Stimulated activated CD8-positive, alpha-beta memory T cell treated with anti-CD3 and anti-CD28 coated beads, Interleukin-7, amount 100 ng/mL, for 1 hour (primary cell): ENCODE results near the gene DCAF16.
"Not testable (repeated sequence)": the region's sequence is repeated elsewhere in the genome, so short reads cannot be mapped to it uniquely, and the experiment has no call there.

Experiments used
- DNase-seq, 2 donors: peaks; one replicate each; pipeline ENCODE4 v3.0.0-alpha.2; 2020; ENCODE audit warnings: low read depth in 2 of 2

DCAF16 gene

DNA sequence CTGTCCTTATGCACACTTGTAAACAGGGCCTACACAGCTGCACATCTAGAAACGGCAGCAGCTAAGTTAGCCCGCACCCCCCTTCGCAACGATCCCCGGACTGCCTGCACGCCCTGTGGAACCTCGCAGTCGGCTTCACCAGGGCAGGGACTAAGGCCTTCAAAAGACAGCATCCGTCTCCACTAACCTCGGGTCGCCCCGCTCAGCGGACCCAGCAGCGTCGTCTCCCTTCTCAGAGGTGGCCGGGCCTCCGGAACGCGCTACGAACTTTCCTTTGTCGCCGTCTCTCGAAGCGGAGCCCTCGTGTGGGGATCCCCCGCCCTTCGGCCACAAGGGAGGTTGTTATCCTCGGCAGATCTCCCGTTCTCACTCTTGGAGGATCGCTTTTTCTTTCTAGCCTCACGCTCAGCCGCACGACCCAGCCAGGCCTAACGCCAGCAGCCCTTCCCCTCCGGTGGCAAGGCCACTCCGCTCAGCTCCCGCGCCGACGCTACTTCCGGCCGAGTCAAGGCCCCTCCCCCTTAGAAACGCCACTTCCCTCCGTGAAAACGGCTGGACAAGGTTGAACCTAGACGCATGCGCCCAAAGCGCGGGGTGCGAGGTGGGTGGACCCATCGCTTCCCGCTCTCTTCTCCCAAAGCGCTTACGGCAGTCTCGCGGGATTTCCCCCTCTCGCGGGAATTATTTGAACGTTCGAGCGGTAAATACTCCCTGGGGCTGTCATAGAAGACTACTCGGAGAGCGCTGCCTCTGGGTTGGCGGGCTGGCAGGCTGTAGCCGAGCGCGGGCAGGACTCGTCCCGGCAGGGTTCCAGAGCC is at the start of gene DCAF16, which contains the start of gene NCAPG:
Gene DCAF16 (minus strand): TSS at position 498 of the 818 bp plus-strand sequence. CDS start 6,616 bp downstream, outside the sequence.
Gene NCAPG (plus strand): TSS at position 720 of the 818 bp plus-strand sequence. CDS start 99 bp downstream, outside the sequence.
- peak; percentile 98 to 99 for DNase-seq

DNA sequence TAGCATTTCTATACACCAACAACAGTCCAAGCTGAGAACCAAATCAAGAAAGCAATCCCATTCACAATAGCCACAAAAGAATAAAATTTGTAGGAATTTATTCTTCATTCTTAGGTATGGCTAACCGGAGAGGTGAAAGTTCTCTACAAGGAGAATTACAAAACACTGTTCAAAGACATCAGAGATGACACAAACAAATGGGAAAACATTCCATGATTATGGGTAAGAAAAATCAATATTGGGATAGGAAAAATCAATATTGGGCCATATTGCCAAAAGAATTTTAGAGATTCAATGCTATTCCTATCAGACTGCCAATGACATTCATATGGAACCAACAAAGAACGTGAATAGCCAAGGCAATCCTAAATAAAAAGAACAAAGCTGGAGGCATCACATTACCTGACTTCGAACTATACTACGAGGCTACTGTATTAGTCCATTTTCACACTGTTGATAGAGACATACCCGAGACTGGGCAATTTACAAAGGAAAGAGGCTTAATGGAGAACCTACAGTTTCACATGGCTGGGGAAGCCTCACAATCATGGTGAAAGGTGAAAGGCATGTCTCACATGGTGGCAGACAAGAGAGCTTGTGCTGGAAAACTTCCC is 49.3 kb upstream of the DCAF16 start:
- DNase-seq: no peak

DNA sequence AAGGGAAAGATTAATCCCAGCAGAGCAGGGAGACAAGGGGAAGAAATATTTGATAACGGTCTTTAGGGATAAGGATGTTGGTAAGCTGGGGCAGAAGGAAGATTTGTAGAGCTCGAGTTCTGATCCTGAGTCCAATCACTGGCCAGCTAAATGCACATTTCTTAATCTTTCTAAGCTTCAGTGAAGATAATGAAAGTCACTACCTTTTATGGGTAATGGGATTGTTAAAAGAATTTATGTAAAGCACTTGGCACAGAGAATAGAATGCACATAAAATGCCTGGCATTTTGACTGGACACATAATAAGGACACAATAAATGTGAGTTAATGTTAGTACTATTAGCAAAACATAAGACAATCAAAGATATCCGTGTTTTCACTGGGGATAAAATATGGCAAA is 43.5 kb upstream of the DCAF16 start:
- no peak for DNase-seq

DNA sequence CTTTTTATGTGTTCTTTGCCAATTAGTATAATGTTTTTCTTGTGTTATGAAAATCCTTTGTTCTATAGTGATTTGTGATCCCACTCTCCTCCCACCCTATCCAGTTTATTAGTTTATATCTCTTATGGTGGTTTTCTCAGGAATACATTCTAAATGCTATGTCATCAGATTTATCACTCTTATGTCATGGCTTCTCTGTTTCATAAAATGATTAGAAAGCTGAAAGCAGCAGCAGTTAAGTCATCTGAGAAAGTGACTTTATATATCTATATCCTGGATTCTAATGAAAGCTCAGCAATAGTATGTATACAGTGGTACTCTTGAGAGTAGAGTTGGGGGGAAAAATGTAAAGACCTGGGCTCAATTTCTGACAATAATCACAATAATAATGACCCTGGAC is 41.4 kb upstream of the DCAF16 start:
- DNase-seq: no peak

DNA sequence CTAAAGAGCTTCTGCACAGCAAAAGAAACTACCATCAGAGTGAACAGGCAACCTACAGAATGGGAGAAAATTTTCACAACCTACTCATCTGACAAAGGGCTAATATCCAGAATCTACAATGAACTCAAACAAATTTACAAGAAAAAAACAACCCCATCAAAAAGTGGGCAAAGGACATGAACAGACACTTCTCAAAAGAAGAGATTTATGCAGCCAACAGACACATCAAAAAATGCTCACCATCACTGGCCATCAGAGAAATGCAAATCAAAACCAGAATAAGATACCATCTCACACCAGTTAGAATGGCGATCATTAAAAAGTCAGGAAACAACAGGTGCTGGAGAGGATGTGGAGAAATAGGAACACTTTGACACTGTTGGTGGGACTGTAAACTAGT is 39.7 kb upstream of the DCAF16 start:
- DNase-seq: not testable (repeated sequence)

DNA sequence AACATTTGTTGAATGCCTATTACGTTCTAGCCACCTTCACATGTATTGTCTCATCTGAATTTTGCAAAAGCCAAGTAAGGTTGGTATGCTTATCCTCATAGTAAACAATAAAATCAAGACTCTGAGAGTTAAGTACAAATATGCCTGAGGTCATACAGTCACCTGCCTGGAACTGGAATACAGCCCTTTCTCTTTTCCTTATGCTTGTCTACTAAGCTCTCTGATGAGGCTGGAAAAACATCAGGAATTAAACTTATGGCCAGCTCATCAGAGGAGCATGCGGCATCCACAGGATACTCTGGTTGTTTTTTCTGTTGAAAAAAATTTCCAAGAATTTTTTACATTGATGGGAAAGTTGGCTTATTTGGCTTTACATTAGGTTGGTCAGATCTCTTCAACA is 35.7 kb upstream of the DCAF16 start:
- DNase-seq: no peak

DNA sequence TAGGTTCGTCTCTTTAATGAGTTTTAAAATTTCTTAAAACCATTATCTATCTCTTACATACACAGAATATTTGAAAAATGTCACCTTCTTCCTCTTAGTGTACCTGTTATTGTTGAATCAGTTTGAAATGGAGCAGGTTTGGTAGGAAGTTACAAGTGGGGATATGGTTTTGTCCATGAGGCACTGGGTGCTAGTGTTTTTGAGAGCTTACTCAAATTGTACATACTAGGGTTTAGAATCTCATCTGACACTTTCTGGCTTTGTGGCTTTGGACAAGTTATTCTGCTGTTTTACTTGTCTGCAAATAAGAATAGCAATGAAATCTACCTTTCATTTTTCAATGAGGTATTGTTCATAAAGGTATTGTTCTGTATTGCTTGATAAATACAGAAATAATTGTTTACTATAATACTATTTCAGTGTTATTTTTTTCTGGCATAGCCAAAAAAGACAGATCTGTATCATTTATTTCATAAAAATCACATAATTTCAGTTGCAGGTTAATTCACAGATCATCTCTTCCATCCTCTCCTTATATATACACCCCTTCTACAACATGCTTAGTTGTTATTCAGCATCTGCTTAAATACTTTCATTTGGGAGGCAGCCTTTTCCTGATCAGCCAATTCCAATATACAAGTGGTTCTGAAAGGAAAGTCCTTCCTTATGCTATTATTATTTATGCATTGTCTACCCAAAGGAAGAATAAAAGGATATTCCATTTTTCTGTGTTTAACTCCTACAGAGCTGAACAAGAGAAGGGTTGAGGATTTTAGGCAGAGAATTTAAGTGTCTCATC is 13.5 kb upstream of the DCAF16 start:
- no peak for DNase-seq

DNA sequence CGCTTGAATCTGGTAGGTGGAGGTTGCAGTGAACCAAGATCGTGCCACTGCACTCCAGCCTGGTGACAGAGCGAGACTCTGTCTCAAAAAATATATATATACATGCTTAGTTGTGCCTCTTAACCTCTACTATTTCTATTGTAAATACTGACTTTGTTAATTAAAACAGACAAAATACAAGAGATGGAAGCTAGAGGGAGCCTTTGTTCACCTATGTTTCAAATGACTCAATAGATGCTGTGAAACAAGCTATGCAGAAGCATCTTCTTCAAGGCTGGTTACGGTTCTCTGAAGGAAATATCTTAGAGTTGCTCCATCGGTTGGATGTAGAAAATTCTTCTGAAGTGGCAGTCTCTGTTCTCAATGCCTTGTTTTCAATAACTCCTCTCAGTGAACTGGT is 6.5 kb upstream of the DCAF16 start:
- no peak for DNase-seq

DNA sequence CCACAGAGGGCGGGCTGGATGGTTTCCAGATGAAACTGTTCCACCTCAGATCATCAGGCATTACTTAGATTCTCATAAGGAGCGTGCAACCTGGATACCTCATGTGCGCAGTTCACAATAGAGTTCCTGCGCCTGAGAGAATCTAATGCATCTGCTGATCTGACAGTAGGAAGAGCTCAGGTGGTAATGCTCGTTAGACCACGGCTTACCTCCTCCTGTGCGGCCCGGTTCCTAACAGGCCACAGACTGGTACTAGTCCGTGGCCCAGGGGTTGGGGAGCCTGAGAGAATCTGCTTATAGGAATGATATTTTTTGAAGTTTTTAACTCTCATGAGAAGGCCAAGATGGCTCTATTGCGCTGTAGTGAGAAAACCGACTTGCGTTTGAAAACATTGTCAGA is 5.6 kb upstream of the DCAF16 start:
- DNase-seq: no peak

DNA sequence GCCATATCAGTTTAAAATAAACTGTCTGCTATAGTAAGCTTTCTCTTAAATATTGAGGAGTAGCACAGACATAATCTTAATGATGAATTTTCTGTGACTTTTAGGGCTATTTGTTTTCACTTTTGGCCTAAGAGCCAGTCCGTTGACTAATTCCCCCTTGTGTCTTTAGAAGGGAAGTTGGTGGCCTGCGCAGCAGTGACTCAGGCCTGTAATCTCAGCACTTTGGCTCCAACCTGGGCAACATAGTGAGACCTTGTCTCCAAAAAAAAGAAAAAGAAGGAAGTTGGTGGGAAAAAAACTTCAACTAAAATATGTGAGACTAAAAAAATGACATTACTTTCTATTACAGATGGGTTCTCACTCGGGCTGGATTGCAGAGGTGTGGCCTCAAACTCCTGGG is 3.6 kb upstream of the DCAF16 start:
- no peak for DNase-seq

DNA sequence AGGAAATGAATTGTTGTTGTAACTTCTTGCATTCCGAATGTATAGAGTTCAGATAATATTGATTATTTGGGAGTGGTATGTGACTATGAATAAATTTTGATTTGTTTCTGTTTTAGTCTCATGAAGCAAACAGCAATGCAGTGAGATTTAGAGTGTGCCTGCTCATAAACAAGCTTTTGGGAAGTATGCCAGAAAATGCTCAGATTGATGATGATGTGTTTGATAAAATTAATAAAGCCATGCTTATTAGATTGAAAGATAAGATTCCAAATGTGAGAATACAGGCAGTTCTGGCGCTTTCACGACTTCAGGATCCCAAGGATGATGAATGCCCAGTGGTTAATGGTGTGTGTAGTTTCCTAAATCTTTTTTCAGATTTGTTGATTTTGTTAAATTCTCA is 2.2 kb upstream of the DCAF16 start:
- no peak for DNase-seq

DNA sequence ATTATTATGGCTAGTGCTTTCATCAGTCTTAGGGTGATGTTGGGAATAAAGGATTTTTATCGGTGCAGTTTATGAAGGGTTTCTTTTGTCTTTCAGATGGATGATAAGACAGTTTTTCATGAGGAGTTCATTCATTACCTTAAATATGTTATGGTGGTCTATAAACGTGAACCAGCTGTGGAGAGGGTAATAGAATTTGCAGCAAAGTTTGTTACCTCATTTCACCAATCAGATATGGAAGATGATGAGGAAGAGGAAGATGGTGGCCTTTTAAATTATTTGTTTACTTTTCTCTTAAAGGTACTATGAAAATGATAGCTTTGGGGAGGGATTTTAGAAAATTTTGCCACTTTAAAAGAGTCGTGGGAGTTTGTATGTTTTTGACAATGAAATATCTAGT is 1.6 kb upstream of the DCAF16 start:
- no peak for DNase-seq

DNA sequence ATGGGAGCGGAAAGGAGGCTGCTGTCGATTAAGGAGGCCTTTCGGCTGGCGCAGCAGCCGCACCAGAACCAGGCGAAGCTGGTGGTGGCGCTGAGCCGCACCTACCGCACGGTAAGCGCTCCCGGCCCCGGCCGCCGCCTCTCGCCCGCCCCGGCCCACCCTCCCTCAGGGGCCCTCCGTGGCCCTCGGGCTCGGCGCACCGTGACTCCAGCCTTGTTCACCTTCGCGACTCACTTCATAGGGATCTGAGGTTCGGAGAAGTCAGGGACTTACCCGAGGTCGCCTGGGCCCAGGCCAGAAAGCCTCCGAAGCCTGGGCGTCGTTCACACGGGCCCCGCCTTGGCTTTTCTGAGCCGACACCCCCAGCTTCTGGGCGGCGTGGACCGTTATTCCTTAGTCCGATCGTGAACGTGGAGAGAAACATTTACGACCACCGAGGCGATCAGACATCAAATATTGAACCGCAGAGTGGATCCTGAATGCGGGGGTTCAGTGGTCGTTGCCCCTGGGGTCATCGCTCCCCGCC is 584 bp upstream of the DCAF16 start:
- DNase-seq: no peak

DNA sequence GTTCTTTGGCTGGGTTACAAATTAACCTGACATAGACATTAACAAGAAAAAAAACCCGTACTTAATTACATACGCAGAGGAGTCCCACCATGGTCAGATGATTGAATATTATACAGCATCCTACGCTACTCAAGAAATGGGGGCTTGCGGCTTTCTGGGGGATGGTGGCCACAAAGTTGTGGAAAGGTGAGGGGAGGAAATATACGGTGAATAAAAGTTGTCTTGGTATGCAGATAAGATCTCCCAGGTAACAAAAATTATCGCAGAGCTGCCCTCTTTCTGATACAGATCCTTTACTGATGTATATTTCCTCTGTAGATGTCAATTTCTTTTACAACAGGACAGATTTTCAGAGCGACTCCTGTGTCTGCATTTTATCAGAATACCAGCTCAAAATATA is 890 bp downstream of the DCAF16 start:
- no peak for DNase-seq

DNA sequence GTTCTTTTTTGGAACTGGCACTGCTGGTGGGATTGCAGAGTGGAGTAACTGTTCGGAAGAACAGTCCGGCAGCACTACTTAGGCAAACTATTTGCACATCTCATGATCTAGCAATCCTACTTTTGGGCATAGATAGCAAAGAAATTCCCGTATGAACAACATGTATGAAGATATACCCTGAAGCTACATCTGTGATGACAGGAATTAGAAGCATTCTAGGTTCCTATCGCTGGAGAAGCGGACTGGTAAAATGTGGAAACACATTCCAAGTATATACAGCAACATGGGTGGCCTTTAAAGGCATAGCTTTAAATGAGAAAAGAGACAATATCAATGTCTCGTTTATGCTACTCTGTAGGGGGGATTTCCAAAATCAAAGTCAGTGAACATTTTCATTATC is 3.1 kb downstream of the DCAF16 start:
- no peak for DNase-seq

DNA sequence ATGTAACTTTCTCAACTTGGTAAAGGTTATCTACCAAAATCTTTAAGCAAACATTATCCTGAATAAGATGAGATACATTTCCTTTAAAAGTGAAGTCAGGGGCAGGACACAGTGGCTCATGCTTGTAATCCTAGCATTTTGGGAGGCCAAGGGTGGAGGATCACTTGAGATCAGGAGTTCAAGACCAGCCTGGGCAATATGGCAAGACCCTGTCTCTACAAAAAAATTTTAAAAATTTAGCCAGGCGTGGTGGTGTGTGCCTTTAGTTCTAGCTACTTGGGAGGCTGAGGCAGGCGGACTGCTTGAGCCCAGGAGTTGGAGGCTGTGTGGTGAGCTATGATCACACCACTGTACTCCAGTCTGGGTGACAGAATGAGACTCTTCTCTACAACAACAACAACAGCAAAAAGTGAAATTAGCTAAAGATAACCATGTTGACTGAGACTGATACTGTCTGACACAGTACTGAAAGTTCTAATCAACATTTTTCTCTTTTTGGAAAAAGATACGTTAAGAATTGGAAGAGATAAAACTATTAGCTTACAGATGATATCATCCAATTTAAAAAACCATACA is 4.9 kb downstream of the DCAF16 start:
- DNase-seq: no peak

DNA sequence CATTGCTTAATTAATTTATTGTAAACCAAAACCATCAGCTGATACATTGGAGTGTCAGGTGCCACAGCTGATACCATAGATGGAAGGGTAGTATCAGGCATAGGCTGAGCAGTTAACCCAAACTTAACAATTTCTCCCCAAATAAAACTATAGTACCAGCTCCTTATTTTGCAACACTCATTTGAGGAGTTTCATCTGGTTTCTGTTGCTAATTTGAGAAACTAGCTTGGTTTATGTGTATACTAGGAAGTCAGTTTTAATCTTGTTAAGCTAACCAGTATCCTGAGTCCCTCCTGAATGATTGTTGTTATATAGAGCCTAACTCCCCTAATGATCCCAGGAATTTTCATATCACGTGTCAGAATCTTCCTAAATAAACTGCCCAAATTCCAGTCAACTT is 12.7 kb downstream of the DCAF16 start:
- DNase-seq: no peak

DNA sequence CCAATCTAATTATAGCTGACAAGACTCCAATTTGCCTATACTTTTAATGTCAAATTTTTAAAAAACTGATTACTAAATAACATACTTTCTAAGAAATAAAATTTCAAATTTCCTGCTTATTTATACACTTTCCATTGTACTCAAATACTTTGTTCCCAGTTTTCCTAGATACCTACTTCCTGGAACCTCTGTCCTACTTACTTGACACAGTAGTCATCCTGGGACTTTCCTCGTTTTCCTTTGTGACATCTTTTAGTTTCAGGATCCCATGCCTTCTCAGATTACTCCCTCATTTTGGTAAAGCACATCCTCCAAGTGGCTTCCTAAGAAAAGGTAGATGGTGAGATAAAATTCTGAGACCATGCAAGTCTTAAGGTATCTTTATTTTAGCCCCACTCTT is 15.8 kb downstream of the DCAF16 start:
- DNase-seq: no peak

DNA sequence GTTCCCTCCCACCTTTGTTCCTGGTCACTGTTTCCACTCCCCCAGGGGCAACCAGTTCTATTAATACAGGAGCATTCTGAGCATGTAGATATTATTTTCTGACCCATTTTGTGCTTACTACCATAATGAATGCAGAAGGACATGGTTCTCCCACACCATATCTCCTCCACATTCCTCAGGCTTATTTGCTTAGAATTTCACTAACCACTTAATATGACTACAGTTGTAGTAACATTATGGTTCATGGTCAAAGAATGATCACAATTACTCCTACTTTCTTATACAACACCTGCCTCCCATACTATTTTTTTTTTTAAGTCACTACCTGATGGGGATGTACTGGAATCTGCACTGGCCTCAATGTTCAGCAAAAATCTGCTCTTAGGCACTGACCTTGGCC is 21.6 kb downstream of the DCAF16 start:
- DNase-seq: no peak

DNA sequence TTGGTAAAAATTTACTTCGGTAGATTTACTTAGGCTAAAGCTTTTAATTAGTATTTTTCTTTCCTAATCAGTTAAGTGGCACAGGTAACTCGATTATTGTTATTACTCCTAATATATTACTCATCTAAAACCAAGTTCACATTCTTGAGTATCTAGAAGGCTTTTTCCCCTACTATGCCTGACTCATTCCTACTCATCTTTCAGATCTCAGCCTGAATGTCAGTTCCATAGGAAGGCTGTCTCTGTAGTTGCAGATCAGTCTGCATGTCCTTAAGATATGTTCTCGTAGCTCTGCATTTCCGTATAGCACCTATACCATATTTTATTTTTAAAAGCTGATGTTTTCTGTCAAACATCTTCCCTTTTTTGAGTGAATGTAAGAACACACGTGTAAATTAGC is 23.2 kb downstream of the DCAF16 start:
- no peak for DNase-seq

DNA sequence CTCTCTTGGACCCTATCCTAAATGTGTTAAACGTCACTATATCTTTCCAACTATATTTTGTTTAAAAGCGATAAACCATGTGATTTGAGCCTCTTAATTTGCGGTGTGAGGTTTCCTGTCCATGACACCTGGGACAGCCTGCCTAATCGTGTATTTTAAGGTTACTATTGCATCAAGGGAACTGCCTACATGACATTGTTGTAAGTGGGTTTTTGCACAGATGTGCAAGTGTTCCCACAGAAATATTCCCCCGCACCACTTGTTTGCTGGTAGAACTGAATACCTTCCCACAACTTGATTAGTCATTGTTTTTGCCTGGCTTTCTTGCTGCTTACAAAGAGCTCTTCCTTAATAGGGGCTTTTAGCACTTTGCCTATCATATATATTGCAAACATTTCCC is 24.0 kb downstream of the DCAF16 start:
- no peak for DNase-seq

DNA sequence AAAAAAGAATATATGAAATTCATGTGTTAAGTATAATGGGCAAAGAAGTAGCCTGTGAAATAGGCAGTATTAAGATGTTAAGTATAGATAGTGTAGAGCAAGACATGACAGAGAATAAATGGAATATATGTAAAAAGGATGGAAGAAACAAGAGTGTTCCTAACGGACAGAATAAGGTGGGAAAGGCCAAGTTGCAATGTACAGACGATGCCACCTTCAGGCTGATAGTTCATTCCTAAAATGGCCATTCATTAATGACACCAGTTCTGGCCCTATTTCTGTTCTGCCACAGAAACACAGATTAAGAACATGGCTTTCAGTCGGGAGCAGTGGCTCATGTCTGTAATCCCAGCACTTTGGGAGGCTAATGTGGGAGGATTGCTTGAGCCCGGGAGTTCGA is 24.7 kb downstream of the DCAF16 start:
- no peak for DNase-seq
